Smooth muscle cell of the umbilical artery (primary cell): ENCODE measurements around the gene SNCA. TPM values are rescaled to one million over a fixed set of nuclear protein-coding genes. Genes with fewer than 3 reads are reported as not detected.

Source experiments
- total RNA-seq: library from RNA; depleted of rRNA; stranded (reverse); fragments of >200 nt; gene quantifications from 2 replicates; pipeline ENCODE4 v1.2.3, GENCODE V29; 2014

The SNCA gene
- total RNA-seq: 27.9 and 30.1 TPM in 2 replicates

DNA sequence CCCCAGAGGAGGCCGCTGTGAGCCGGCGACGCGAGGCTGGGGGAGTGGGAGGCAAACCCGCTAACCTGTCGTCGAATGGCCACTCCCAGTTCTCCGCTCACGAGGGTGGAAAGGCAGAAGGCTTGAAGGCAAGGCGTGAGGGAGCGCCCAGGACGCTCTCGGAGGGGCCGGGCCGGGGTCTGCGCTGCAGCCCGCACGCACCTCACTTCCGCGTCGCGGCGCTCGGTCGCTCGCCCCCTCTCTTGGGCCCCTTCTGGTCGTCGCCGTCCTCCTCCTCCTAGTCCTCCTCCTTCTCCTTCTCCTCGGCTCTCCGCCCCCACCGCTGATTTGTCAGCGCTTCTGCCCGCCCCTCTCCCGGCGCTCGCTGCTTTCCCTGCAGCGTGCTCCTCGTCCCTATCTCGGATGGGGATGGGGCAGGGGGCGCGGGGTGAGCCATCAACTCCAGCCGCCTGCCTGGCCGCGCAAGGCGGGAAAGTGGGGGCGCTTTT is at the start of gene SNCA:
TSS of gene SNCA (minus strand) at position 265 of the 488 bp plus-strand sequence. CDS start 1,494 bp downstream, outside the sequence.

Other genes starting within 250 kb of the SNCA start
- 0.42 and 1.2 TPM in 2 replicates for gene MMRN1, start 57.7 kb upstream of the SNCA start, total RNA-seq